Measurements from ENCODE around the gene TEF.

TEF gene

DNA sequence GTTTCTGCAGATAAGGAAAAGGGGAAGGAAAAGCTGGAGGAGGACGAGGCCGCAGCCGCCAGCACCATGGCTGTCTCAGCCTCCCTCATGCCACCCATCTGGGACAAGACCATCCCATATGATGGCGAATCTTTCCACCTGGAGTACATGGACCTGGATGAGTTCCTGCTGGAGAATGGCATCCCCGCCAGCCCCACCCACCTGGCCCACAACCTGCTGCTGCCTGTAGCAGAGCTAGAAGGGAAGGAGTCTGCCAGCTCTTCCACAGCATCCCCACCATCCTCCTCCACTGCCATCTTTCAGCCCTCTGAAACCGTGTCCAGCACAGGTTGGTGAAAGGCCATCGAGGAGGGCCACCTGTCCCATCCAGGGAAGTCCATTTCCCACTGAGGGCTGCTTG, 5.6 kb downstream of the TEF start:
- no peaks in the 10 kb centered on the region for H3F3A ChIP-seq (ENCODE audit: insufficient read depth)
- H4K20me1 ChIP-seq (ENCODE audit: low read depth, low read length): no peaks in the 10 kb centered on the region
- H2AFZ ChIP-seq (ENCODE audit: low read depth, low read length, severe bottlenecking): no peak overlapping the region
- no peaks in the 10 kb centered on the region for H3K9me3 ChIP-seq (ENCODE audit: insufficient read depth, low read length)
- no peaks in the 10 kb centered on the region for H3K27me3 ChIP-seq (ENCODE audit: low read length)
- H3K36me3 ChIP-seq (ENCODE audit: low read length): peaks cover 3% of the 10 kb centered on the region; the same call in 1 of the 2 replicates
- H3K4me3 ChIP-seq (ENCODE audit: insufficient read depth, low read length, poor library complexity, severe bottlenecking): no peak overlapping the region
- H3K4me2 ChIP-seq (ENCODE audit: low read depth, low read length, poor library complexity, severe bottlenecking): no peak overlapping the region
- no peak for TF ChIP-seq EZH2phosphoT487 (conservative IDR thresholded peaks at IDR 0.05; ENCODE audit: low read length)
- TF ChIP-seq, protein P1, sequence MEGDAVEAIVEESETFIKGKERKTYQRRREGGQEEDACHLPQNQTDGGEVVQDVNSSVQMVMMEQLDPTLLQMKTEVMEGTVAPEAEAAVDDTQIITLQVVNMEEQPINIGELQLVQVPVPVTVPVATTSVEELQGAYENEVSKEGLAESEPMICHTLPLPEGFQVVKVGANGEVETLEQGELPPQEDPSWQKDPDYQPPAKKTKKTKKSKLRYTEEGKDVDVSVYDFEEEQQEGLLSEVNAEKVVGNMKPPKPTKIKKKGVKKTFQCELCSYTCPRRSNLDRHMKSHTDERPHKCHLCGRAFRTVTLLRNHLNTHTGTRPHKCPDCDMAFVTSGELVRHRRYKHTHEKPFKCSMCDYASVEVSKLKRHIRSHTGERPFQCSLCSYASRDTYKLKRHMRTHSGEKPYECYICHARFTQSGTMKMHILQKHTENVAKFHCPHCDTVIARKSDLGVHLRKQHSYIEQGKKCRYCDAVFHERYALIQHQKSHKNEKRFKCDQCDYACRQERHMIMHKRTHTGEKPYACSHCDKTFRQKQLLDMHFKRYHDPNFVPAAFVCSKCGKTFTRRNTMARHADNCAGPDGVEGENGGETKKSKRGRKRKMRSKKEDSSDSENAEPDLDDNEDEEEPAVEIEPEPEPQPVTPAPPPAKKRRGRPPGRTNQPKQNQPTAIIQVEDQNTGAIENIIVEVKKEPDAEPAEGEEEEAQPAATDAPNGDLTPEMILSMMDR (IDR thresholded peaks at IDR 0.05; ENCODE audit: insufficient read depth, low read length, poor library complexity, severe bottlenecking): no peak
- H3K27ac ChIP-seq (ENCODE audit: low read depth, low read length): no peak overlapping the region
- H3K79me2 ChIP-seq (ENCODE audit: insufficient read depth, low read length): no peaks in the 10 kb centered on the region
- no peak overlapping the region for H3K9ac ChIP-seq (ENCODE audit: low read length)
- H3K9me2 ChIP-seq (replicated peaks; ENCODE audit: insufficient read depth, low read length): no peaks in the 10 kb centered on the region

DNA sequence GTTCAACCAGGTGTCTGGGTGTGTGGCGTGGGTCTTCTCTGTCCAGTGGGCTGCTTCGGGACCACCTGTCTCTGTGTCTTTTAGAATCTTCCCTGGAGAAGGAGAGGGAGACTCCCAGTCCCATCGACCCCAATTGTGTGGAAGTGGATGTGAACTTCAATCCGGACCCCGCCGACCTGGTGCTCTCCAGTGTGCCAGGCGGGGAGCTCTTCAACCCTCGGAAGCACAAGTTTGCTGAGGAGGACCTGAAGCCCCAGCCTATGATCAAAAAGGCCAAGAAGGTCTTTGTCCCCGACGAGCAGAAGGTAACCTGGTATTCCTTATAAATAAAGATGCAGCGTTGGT, 12.2 kb downstream of the TEF start:
- Histone ChIP-seq H3K9ac (ENCODE audit: low read length) (no peak overlapping the region), H3K27ac (ENCODE audit: low read depth, low read length) (no peak overlapping the region), H3K9me2 (replicated peaks; ENCODE audit: insufficient read depth, low read length) (no peaks in the 10 kb centered on the region), H3F3A (ENCODE audit: insufficient read depth) (no peaks in the 10 kb centered on the region), H3K4me2 (ENCODE audit: low read depth, low read length, poor library complexity, severe bottlenecking) (no peak overlapping the region), H3K4me3 (ENCODE audit: insufficient read depth, low read length, poor library complexity, severe bottlenecking) (no peak overlapping the region), H3K27me3 (ENCODE audit: low read length) (no peaks in the 10 kb centered on the region), H3K79me2 (ENCODE audit: insufficient read depth, low read length) (no peaks in the 10 kb centered on the region), H2AFZ (ENCODE audit: low read depth, low read length, severe bottlenecking) (no peak overlapping the region), H4K20me1 (ENCODE audit: low read depth, low read length) (no peaks in the 10 kb centered on the region), H3K9me3 (ENCODE audit: insufficient read depth, low read length) (no peaks in the 10 kb centered on the region), H3K36me3 (ENCODE audit: low read length) (no peaks in the 10 kb centered on the region)
- TF ChIP-seq, protein P1 (IDR thresholded peaks at IDR 0.05; ENCODE audit: insufficient read depth, low read length, poor library complexity, severe bottlenecking): no peak
- TF ChIP-seq EZH2phosphoT487 (conservative IDR thresholded peaks at IDR 0.05; ENCODE audit: low read length): no peak

DNA sequence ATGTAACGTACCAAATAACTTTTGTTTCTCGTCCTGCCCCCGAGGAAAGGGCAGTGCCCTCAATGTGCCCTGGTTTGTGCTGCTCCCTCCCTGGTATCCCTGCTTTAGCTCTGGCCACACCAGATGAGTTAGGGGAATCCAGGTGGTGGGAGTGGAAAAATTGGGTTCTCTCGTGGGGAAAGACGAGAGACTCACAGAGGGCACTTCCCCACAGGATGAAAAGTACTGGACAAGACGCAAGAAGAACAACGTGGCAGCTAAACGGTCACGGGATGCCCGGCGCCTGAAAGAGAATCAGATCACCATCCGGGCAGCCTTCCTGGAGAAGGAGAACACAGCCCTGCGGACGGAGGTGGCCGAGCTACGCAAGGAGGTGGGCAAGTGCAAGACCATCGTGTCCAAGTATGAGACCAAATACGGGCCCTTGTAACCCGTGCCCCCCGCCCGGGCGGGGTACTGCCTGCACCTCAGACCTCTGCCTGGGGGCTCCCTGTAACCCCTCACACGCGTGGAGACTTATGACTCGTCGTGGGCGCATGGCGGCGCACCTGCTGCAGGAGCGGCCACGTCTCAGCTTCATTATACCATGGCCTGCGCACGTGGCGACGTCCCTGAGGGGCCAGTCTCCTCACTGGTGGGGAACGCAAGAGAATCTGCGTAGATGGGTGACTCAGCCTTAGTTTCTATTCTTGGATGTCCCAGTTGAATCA, 13.9 kb downstream of the TEF start:
- Histone ChIP-seq H2AFZ (ENCODE audit: low read depth, low read length, severe bottlenecking) (no peak overlapping the region), H3K36me3 (ENCODE audit: low read length) (no peaks in the 10 kb centered on the region), H3K27ac (ENCODE audit: low read depth, low read length) (no peak overlapping the region), H3K27me3 (ENCODE audit: low read length) (no peaks in the 10 kb centered on the region), H3K9me2 (replicated peaks; ENCODE audit: insufficient read depth, low read length) (no peaks in the 10 kb centered on the region), H3K4me2 (ENCODE audit: low read depth, low read length, poor library complexity, severe bottlenecking) (no peak overlapping the region), H3K9me3 (ENCODE audit: insufficient read depth, low read length) (no peaks in the 10 kb centered on the region), H3K4me3 (ENCODE audit: insufficient read depth, low read length, poor library complexity, severe bottlenecking) (no peak overlapping the region), H3K9ac (ENCODE audit: low read length) (no peak overlapping the region), H4K20me1 (ENCODE audit: low read depth, low read length) (no peaks in the 10 kb centered on the region), H3F3A (ENCODE audit: insufficient read depth) (no peaks in the 10 kb centered on the region), H3K79me2 (ENCODE audit: insufficient read depth, low read length) (no peaks in the 10 kb centered on the region)
- TF ChIP-seq, protein P1 (IDR thresholded peaks at IDR 0.05; ENCODE audit: insufficient read depth, low read length, poor library complexity, severe bottlenecking): no peak
- no peak for TF ChIP-seq EZH2phosphoT487 (conservative IDR thresholded peaks at IDR 0.05; ENCODE audit: low read length)

Data from SU-DHL-6 (cell line).